ENCODE measurements around the gene PROM1.
A peak's percentile ranks its signal among the peaks of the same experiment; 100 is the strongest.

PROM1 gene

GRCh38 chr4:16083241-16084191 lies at the start of gene PROM1:
Gene PROM1, minus strand, starts transcription at chr4:16084023. Its CDS starts 8,117 bp downstream, at chr4:16075906.
- TF ChIP-seq, protein P1, sequence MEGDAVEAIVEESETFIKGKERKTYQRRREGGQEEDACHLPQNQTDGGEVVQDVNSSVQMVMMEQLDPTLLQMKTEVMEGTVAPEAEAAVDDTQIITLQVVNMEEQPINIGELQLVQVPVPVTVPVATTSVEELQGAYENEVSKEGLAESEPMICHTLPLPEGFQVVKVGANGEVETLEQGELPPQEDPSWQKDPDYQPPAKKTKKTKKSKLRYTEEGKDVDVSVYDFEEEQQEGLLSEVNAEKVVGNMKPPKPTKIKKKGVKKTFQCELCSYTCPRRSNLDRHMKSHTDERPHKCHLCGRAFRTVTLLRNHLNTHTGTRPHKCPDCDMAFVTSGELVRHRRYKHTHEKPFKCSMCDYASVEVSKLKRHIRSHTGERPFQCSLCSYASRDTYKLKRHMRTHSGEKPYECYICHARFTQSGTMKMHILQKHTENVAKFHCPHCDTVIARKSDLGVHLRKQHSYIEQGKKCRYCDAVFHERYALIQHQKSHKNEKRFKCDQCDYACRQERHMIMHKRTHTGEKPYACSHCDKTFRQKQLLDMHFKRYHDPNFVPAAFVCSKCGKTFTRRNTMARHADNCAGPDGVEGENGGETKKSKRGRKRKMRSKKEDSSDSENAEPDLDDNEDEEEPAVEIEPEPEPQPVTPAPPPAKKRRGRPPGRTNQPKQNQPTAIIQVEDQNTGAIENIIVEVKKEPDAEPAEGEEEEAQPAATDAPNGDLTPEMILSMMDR (IDR thresholded peaks at IDR 0.05; ENCODE audit: low read depth, low read length), result 0 out of 2 replicates have a peak, but pooled peaks have one; percentile 6
- H3K9me3 ChIP-seq (ENCODE audit: severe bottlenecking), result no peaks in the 10 kb centered on the region
- H3K4me3 ChIP-seq (ENCODE audit: low read depth, low read length), result peak within 1 kb of the TSS; percentile 82
- H3K27me3 ChIP-seq (ENCODE audit: insufficient read depth, low read depth, severe bottlenecking), result no peaks in the 10 kb centered on the region
- H3K27ac ChIP-seq, result peak within 1 kb of the TSS; percentile 94
- H3K36me3 ChIP-seq, result peaks cover 35% of the 10 kb centered on the region
- DNase-seq, result peak; percentile 85

DNA sequence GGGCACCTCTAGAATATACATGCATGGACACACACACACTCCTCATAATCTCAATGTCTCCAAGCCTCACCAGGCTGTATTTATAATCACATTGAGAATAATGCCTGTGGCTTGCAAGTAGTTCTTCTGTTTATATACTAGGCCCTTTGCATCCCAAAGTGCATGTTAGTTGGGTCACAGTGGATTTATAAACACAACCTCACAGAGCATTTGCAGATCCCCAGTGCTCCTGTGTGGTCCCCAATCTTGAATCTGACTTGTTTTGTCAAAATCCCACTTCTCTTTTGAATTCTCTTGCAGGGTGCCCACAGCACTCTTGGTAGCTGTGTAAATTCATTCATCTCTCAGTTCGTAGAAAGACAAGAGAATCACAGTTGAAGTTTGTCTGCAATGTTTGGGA lies 49.6 kb upstream of the PROM1 start:
- Histone ChIP-seq H3K27ac (no peak overlapping the region), H3K36me3 (no peaks in the 10 kb centered on the region), H3K4me3 (ENCODE audit: low read depth, low read length) (no peak overlapping the region), H3K9me3 (ENCODE audit: severe bottlenecking) (peaks cover 11% of the 10 kb centered on the region), H3K27me3 (ENCODE audit: insufficient read depth, low read depth, severe bottlenecking) (no peaks in the 10 kb centered on the region)
- TF ChIP-seq, protein P1 (IDR thresholded peaks at IDR 0.05; ENCODE audit: low read depth, low read length), result no peak
- DNase-seq, result no peak

- no peak for DNase-seq
- no peaks in the 10 kb centered on the region for H3K36me3 ChIP-seq
- no peaks in the 10 kb centered on the region for H3K27me3 ChIP-seq (ENCODE audit: insufficient read depth, low read depth, severe bottlenecking)
- H3K9me3 ChIP-seq (ENCODE audit: severe bottlenecking), result peaks cover 11% of the 10 kb centered on the region
- H3K4me3 ChIP-seq (ENCODE audit: low read depth, low read length), result no peak overlapping the region
- TF ChIP-seq, protein P1 (IDR thresholded peaks at IDR 0.05; ENCODE audit: low read depth, low read length), result no peak
- H3K27ac ChIP-seq, result no peak overlapping the region
Observed at GRCh38 chr4:16131293-16131692, 47.5 kb upstream of the PROM1 start.

- H3K27ac ChIP-seq, result no peak overlapping the region
- no peaks in the 10 kb centered on the region for H3K36me3 ChIP-seq
- TF ChIP-seq, protein P1 (IDR thresholded peaks at IDR 0.05; ENCODE audit: low read depth, low read length), result no peak
- H3K9me3 ChIP-seq (ENCODE audit: severe bottlenecking), result peaks cover 3% of the 10 kb centered on the region
- no peak for DNase-seq
- no peak overlapping the region for H3K4me3 ChIP-seq (ENCODE audit: low read depth, low read length)
- H3K27me3 ChIP-seq (ENCODE audit: insufficient read depth, low read depth, severe bottlenecking), result no peaks in the 10 kb centered on the region
Observed at GRCh38 chr4:16129336-16129735, 45.5 kb upstream of the PROM1 start.

DNA sequence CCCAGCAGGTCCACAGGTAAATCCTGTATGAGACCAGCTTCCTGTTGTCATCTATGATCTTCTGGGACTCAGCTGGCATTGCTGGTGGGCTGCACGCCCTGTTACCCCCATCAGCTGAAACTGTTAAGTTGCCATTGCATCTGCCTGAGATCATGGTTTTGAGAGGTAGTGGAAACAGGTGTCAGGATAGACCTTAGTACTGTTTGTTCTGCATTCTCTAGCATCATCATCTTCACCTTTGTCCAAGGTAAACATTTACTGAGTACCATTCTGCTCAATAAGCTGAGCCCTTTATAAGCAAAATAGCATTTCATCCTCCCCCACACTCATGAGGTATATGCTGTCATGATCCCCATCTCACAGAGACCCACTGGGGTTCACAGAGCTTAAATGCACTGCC lies 42.9 kb upstream of the PROM1 start:
- H3K27ac ChIP-seq, result no peak overlapping the region
- H3K9me3 ChIP-seq (ENCODE audit: severe bottlenecking), result no peaks in the 10 kb centered on the region
- no peaks in the 10 kb centered on the region for H3K27me3 ChIP-seq (ENCODE audit: insufficient read depth, low read depth, severe bottlenecking)
- H3K36me3 ChIP-seq, result no peaks in the 10 kb centered on the region
- TF ChIP-seq, protein P1 (IDR thresholded peaks at IDR 0.05; ENCODE audit: low read depth, low read length), result no peak
- no peak overlapping the region for H3K4me3 ChIP-seq (ENCODE audit: low read depth, low read length)
- no peak for DNase-seq
